Measurements from ENCODE around the gene LMF2.

The LMF2 gene

DNA sequence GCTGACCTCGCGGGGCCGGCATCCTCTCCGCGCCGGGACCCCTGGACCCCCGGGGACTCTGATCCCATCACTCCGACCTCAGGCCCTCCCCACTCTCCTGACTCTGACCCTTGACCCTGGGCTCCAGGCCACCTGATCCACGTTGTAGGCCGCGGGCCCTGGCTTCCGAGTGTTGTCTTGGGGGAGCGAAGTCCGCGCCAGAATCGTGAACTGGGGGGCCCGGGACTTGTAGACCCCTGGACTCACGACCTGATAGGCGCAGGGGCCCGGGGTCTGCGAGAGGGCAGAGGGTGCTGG is 23.0 kb upstream of the LMF2 start:
- peak overlapping the region; percentile 52 for H3K4me3 ChIP-seq (ENCODE audit: control insufficient read depth, low read depth, low read length)
- TF ChIP-seq, protein P1, sequence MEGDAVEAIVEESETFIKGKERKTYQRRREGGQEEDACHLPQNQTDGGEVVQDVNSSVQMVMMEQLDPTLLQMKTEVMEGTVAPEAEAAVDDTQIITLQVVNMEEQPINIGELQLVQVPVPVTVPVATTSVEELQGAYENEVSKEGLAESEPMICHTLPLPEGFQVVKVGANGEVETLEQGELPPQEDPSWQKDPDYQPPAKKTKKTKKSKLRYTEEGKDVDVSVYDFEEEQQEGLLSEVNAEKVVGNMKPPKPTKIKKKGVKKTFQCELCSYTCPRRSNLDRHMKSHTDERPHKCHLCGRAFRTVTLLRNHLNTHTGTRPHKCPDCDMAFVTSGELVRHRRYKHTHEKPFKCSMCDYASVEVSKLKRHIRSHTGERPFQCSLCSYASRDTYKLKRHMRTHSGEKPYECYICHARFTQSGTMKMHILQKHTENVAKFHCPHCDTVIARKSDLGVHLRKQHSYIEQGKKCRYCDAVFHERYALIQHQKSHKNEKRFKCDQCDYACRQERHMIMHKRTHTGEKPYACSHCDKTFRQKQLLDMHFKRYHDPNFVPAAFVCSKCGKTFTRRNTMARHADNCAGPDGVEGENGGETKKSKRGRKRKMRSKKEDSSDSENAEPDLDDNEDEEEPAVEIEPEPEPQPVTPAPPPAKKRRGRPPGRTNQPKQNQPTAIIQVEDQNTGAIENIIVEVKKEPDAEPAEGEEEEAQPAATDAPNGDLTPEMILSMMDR (IDR thresholded peaks at IDR 0.05; ENCODE audit: control insufficient read depth, insufficient read depth, low read depth, low read length, missing control alignments): no peak
- DNase-seq (ENCODE audit: low read depth): no peak

DNA sequence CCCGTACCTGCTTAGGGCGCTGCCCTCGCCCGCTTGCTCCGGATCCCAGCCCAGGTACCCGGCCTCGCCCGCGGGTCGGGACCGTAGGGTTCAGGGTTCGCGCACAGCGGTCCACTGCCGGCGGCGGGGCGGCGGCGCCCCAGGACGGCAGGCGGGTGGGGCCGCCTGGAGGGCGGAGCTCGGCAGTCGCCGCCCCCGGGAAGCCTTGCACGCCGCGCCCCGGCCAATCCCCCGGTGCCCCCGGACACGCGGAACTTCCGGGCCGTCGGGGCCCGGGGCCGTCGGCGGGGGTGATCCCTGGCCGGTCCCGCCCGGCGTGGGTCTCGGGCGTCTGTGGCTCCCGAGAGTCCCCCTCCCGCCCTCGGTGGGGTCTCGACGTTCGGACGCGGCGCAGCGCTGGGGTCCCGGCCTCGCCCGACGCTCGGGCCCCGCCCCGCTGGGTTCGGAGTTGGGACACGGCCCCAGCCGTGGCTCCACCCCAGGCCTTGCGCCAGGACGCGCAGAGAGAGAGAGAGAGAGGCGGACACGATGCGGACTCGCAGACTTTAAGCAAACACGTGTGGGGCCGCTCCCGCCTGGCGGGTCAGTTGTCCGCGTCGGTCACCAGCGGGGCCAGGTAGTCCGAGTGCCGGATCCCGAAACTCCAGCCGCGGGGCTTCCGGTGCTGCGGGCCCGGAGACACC is 22.5 kb upstream of the LMF2 start, which contains the start of gene TYMP:
Gene TYMP (minus strand): TSS at position 116 of the 683 bp plus-strand sequence. CDS start 303 bp downstream, outside the sequence.
- H3K4me3 ChIP-seq (ENCODE audit: control insufficient read depth, low read depth, low read length): peak within 1 kb of the TSS; percentile 52
- DNase-seq (ENCODE audit: low read depth): peak; percentile 46
- TF ChIP-seq, protein P1 (IDR thresholded peaks at IDR 0.05; ENCODE audit: control insufficient read depth, insufficient read depth, low read depth, low read length, missing control alignments): no peak

DNA sequence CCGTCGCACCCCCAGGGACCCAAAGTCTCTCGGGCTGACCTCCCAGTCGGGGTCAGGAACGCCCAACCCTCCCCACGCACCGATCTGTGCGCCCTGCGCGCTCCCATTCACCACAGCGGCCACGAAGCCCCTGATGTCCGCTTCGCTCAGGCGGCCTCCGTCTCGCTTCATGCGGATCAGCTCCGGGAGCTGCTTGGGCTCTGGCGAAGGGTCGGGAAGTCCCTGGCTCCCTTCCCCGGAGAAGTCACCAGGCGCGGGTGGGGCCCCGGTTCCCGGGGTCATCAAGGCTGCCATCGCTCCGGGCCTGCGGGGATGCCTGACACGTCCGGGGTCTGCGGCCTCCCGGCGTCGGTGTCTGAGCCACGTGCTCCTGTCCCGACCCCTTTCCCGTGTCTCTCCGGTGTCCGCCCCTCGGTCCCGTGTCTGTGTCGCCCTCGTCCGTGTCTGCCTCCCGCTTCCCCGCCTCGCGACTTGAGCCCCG is 22.0 kb upstream of the LMF2 start:
- TF ChIP-seq, protein P1 (IDR thresholded peaks at IDR 0.05; ENCODE audit: control insufficient read depth, insufficient read depth, low read depth, low read length, missing control alignments): no peak
- H3K4me3 ChIP-seq (ENCODE audit: control insufficient read depth, low read depth, low read length): peak overlapping the region; percentile 44
- no peak for DNase-seq (ENCODE audit: low read depth)

DNA sequence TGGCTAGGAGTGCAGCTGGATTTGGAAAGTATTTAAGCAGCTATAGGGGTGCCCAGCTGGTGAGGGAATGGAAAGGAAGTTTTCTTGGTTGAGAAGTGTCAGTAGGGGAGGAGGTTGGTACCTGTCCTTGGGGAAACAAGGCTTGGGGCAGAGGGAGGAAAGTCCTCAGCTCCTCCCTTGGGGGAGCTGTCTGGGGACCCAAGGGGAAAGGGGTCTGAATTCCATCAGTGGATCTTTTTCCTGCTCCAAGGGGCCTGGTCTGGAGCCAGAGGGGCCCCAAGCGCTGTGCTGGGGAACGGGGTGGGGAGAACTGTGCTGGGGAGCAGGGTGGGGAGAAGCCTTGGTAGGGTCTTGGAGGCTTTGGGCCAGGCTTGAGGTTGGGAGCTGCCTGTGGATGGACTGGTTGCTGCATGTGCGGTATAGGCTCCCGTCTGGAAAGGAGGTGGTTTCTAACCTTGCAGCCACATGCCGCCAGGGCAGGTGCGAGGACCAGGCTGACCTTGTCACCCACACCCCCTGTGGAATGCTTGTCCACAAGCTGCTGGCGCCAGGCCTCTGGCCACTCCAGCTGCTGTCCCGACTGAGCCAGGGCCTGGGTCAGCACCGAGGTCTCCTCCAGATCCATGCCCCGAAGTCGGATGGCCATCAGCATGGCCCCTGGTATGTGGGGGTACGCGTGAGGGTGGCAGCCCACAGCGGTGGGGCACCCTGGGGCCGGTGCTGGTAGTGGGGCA is 21.3 kb upstream of the LMF2 start:
- DNase-seq (ENCODE audit: low read depth): no peak
- H3K4me3 ChIP-seq (ENCODE audit: control insufficient read depth, low read depth, low read length): peak overlapping the region; percentile 44
- TF ChIP-seq, protein P1 (IDR thresholded peaks at IDR 0.05; ENCODE audit: control insufficient read depth, insufficient read depth, low read depth, low read length, missing control alignments): no peak

DNA sequence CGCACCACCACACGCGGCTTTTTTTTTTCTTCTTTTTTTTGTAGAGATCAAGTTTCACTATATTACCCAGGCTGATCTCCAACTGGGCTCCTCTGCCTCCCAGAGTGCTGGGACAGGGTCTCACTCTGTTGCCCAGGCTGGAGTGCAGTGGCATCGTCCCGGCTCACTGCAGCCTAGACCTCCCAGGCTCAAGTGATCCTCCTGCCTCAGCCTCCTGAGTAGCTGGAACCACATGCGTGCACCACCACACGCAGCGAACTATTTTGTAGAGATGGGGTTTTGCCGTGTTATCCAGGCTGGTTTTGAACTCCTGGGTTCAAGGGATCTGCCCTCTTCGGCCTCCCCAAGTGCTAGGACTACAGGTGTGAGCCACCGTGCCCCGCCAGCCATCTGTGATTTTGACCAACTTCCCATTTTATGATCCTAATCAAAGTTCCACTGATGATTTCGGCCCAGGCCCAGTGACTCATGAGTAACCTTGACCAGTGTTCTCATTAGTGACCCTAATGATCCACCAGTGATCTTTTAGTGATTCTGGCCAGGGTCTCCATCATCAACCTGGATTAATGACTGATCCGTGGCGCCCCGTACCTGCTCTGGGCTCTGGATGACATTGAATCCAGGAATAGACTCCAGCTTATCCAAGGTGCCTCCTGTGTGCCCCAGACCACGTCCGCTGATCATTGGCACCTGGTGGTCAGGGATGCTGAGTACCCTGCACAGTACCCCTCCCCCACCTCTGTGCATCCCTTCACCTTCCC is 20.6 kb upstream of the LMF2 start:
- no peak overlapping the region for H3K4me3 ChIP-seq (ENCODE audit: control insufficient read depth, low read depth, low read length)
- no peak for DNase-seq (ENCODE audit: low read depth)
- TF ChIP-seq, protein P1 (IDR thresholded peaks at IDR 0.05; ENCODE audit: control insufficient read depth, insufficient read depth, low read depth, low read length, missing control alignments): no peak
